H1 (cell line): ENCODE data around the gene PI4KA. TPM values are rescaled to one million over a fixed set of nuclear protein-coding genes. Genes with fewer than 3 reads are reported as not detected.
A peak's percentile ranks its signal among the peaks of the same experiment; 100 is the strongest.

Source experiments
- CTCF ChIA-PET: fragments of 300-600 bp; sonication (Branson Sonifier 250); formaldehyde crosslinking; loops from one replicate; lab custom pipeline; 2021; ENCODE audit not compliant: partially characterized antibody; lab: Charles Lee
- POLR2A ChIA-PET: fragments of 300-600 bp; sonication (Branson Sonifier 250); formaldehyde crosslinking; loops from one replicate; lab custom pipeline; 2021; ENCODE audit warnings: inconsistent platforms; ENCODE audit not compliant: partially characterized antibody; lab: Charles Lee
- DNase-seq, 2 experiments: peaks; one replicate each; pipeline versions ENCODE4 v3.0.0 to v3.0.0-alpha.2; 2010 to 2022; ENCODE audit warnings: low spot score in 2 of 2, low read depth in 1 of 2, mixed read lengths in 1 of 2
- FAIRE-seq: peaks from 2 replicates; lab custom pipeline; 2011; peaks lifted over from hg19 to GRCh38; lab: Jason Lieb, UNC
- H2AFZ ChIP-seq: 2 replicates; pipeline ENCODE4 v1.8.1; 2012; ENCODE audit warnings: low read length, inconsistent platforms
- H2AK5ac ChIP-seq: 2 replicates; pipeline ENCODE4 v1.6.1; 2013; ENCODE audit warnings: low read depth, low read length
- H2BK120ac ChIP-seq: replicated peaks from 2 replicates; pipeline ENCODE3; 2013; ENCODE audit warnings: low read depth, low read length, inconsistent platforms
- H2BK12ac ChIP-seq: 2 replicates; pipeline ENCODE4 v1.6.1; 2013; ENCODE audit warnings: low read depth, low read length
- H2BK15ac ChIP-seq: 2 replicates; pipeline ENCODE4 v1.6.1; 2013; ENCODE audit warnings: low read length
- H2BK20ac ChIP-seq: 2 replicates; pipeline ENCODE4 v1.6.1; 2013; ENCODE audit warnings: low read length
- H2BK5ac ChIP-seq: 2 replicates; pipeline ENCODE4 v1.6.1; 2013; ENCODE audit warnings: low read depth, low read length
- H3K14ac ChIP-seq: 2 replicates; pipeline ENCODE4 v1.6.1; 2013; ENCODE audit warnings: inconsistent platforms; ENCODE audit not compliant: insufficient read length
- H3K18ac ChIP-seq: 2 replicates; pipeline ENCODE4 v1.6.1; 2013; ENCODE audit warnings: low read length; ENCODE audit errors: extremely low read depth
- H3K23ac ChIP-seq: 2 replicates; pipeline ENCODE4 v1.6.1; 2013; ENCODE audit warnings: inconsistent platforms; ENCODE audit not compliant: insufficient read length
- H3K23me2 ChIP-seq: 2 replicates; pipeline ENCODE4 v1.6.1; 2013; ENCODE audit warnings: low read depth, low read length
- H3K27ac ChIP-seq: 2 replicates; pipeline ENCODE4 v1.6.1; 2011; ENCODE audit warnings: low read depth, low read length, inconsistent platforms
- H3K27me3 ChIP-seq, 4 experiments: replicated peaks in 1 of 4; 1 replicate in 1 of 4; 2 replicates in 3 of 4; pipeline versions ENCODE4 v1.6.1 to v1.8.1; 2011 to 2013; ENCODE audit warnings: low read length in 3 of 4, mild to moderate bottlenecking in 3 of 4, inconsistent platforms in 2 of 4, mixed read lengths in 2 of 4, moderate library complexity in 1 of 4; ENCODE audit not compliant: control insufficient read depth in 3 of 4, insufficient read depth in 3 of 4; ENCODE audit errors: extremely low read depth in 1 of 4
- H3K36me3 ChIP-seq, 4 experiments: 2 replicates each; pipeline versions ENCODE4 v1.6.1 to v1.8.1; 2011 to 2013; ENCODE audit warnings: mild to moderate bottlenecking in 4 of 4, low read length in 3 of 4, moderate library complexity in 2 of 4, control low read depth in 1 of 4, inconsistent platforms in 1 of 4; ENCODE audit not compliant: insufficient read depth in 4 of 4, control insufficient read depth in 2 of 4
- H3K4ac ChIP-seq: replicated peaks from 2 replicates; pipeline ENCODE3; 2013; ENCODE audit warnings: low read length, low read depth, mixed read lengths, inconsistent platforms; ENCODE audit not compliant: insufficient read length
- H3K4me1 ChIP-seq, 4 experiments: replicated peaks in 1 of 4; 1 replicate in 1 of 4; 2 replicates in 3 of 4; pipeline versions ENCODE4 v1.6.1 to v1.8.1; 2011 to 2013; ENCODE audit warnings: low read length in 3 of 4, inconsistent platforms in 2 of 4, mixed read lengths in 1 of 4; ENCODE audit not compliant: insufficient read depth in 4 of 4, control insufficient read depth in 3 of 4
- H3K4me2 ChIP-seq, 2 experiments: 2 replicates each; pipeline versions ENCODE4 v1.6.1 to v1.8.1; 2011 to 2013; ENCODE audit warnings: low read depth in 2 of 2, low read length in 2 of 2, control low read depth in 1 of 2, inconsistent platforms in 1 of 2, mild to moderate bottlenecking in 1 of 2; ENCODE audit not compliant: insufficient read depth in 1 of 2
- H3K4me3 ChIP-seq, 4 experiments: fragments of 200-600, 300-600 bp in 1 of 4; sonication (generic), shearing (Covaris generic), sonication (Bioruptor Twin) in 1 of 4; 2 replicates each; pipeline versions ENCODE4 v1.5.1 to v1.8.1; 2011 to 2016; ENCODE audit warnings: low read length in 4 of 4, low read depth in 3 of 4, control low read depth in 2 of 4, inconsistent platforms in 2 of 4, mild to moderate bottlenecking in 2 of 4, mixed read lengths in 1 of 4, moderate library complexity in 1 of 4; ENCODE audit not compliant: insufficient read depth in 2 of 4; ENCODE audit errors: extremely low read depth in 1 of 4
- H3K56ac ChIP-seq: replicated peaks from 2 replicates; pipeline ENCODE3; 2013; ENCODE audit warnings: low read depth, mild to moderate bottlenecking, mixed read lengths, low read length, inconsistent platforms; ENCODE audit not compliant: insufficient read length
- H3K79me1 ChIP-seq: 2 replicates; pipeline ENCODE4 v1.6.1; 2013; ENCODE audit warnings: low read depth, low read length, control low read depth
- H3K79me2 ChIP-seq, 2 experiments: 2 replicates each; pipeline versions ENCODE4 v1.6.1 to v1.8.1; 2012 to 2013; ENCODE audit warnings: low read length in 2 of 2, mild to moderate bottlenecking in 2 of 2, inconsistent platforms in 1 of 2; ENCODE audit not compliant: insufficient read depth in 2 of 2, control insufficient read depth in 1 of 2
- H3K9ac ChIP-seq, 4 experiments: replicated peaks in 1 of 4; 1 replicate in 1 of 4; 2 replicates in 3 of 4; pipeline versions ENCODE4 v1.6.1 to v1.8.1; 2011 to 2013; ENCODE audit warnings: low read depth in 3 of 4, low read length in 3 of 4, control low read depth in 2 of 4, mild to moderate bottlenecking in 2 of 4, moderate library complexity in 2 of 4, inconsistent platforms in 1 of 4; ENCODE audit errors: extremely low read depth in 1 of 4
- H3K9me3 ChIP-seq, 2 experiments: 2 replicates each; pipeline versions ENCODE4 v1.6.1 to v1.8.1; 2012 to 2013; ENCODE audit warnings: mild to moderate bottlenecking in 2 of 2, moderate library complexity in 2 of 2, control low read depth in 1 of 2, inconsistent platforms in 1 of 2, low read depth in 1 of 2, low read length in 1 of 2, mixed read lengths in 1 of 2; ENCODE audit not compliant: insufficient read depth in 2 of 2
- H4K20me1 ChIP-seq, 2 experiments: replicated peaks in 1 of 2; 2 replicates each; pipeline versions ENCODE3 to v1.8.1; 2011 to 2013; ENCODE audit warnings: inconsistent platforms in 2 of 2, low read length in 2 of 2, mild to moderate bottlenecking in 1 of 2; ENCODE audit not compliant: insufficient read depth in 2 of 2, control insufficient read depth in 1 of 2
- H4K5ac ChIP-seq: 2 replicates; pipeline ENCODE4 v1.6.1; 2013; ENCODE audit warnings: low read length, low read depth, mixed read lengths, inconsistent platforms; ENCODE audit not compliant: insufficient read length
- H4K8ac ChIP-seq: 2 replicates; pipeline ENCODE4 v1.8.0; 2013; ENCODE audit warnings: mild to moderate bottlenecking, moderate library complexity, low read length, inconsistent platforms; ENCODE audit not compliant: insufficient read depth; ENCODE audit errors: extremely low read depth
- H4K91ac ChIP-seq: replicated peaks from 2 replicates; pipeline ENCODE3; 2013; ENCODE audit warnings: low read length, mixed read lengths, inconsistent platforms; ENCODE audit not compliant: insufficient read length
- CTCF ChIP-seq, 3 experiments: IDR thresholded peaks; 1 replicate in 2 of 3; 2 replicates in 1 of 3; pipeline versions ENCODE4 v1.5.1 to v1.6.1; 2011; ENCODE audit warnings: low read length in 3 of 3, mild to moderate bottlenecking in 3 of 3, inconsistent platforms in 2 of 3, low read depth in 1 of 3, moderate library complexity in 1 of 3; ENCODE audit not compliant: insufficient read depth in 1 of 3; ENCODE audit errors: control extremely low read depth in 1 of 3
- RAD21 ChIP-seq, 2 experiments: IDR thresholded peaks in 1 of 2; conservative IDR thresholded peaks in 1 of 2; 2 replicates each; pipeline ENCODE4 v1.6.1; 2011; ENCODE audit warnings: low read depth in 2 of 2, low read length in 2 of 2, improper control_type of control experiment in 1 of 2, inconsistent platforms in 1 of 2, mild to moderate bottlenecking in 1 of 2, moderate library complexity in 1 of 2
- RBBP5 ChIP-seq: IDR thresholded peaks from 2 replicates; pipeline ENCODE4 v1.7.1; 2012; ENCODE audit warnings: low read depth, mild to moderate bottlenecking, inconsistent platforms, low read length, moderate library complexity, borderline replicate concordance
- WGBS, 2 experiments: shearing (Covaris generic) in 1 of 2; methylation state at CpG; one replicate each; pipeline versions ENCODE4 v1.1.6 to v1.1.7; 2013 to 2015; ENCODE audit warnings: low lambda C conversion rate in 2 of 2, mixed read lengths in 2 of 2, inconsistent platforms in 1 of 2, low coverage in 1 of 2, missing lambda C conversion rate in 1 of 2; ENCODE audit not compliant: insufficient replicate concordance in 2 of 2, insufficient coverage in 1 of 2, insufficient read length in 1 of 2; ENCODE audit errors: extremely low coverage in 1 of 2, missing lambda C conversion rate in 1 of 2; 5-methylcytosine and 5-hydroxymethylcytosine counted together
- polyA plus RNA-seq, 7 experiments: library from polyadenylated mRNA; depleted of rRNA in 3 of 7; stranded (reverse) in 5 of 7; unstranded in 2 of 7; fragments of >200 nt in 5 of 7; fragments of 200-250 nt in 2 of 7; gene quantifications; 1 replicate in 5 of 7; 2 replicates in 1 of 7; 4 replicates in 1 of 7; pipeline versions ENCODE4 v1.2.1 to v1.2.3, GENCODE V29; 2011 to 2013; ENCODE audit warnings: missing spikeins in 2 of 7, mixed read lengths in 2 of 7
- total RNA-seq: library from RNA; stranded (reverse); fragmentation: NEBNext Ultra II Directional; extraction: Animal tissue kit (Norgen Biotek cat#: 25700); gene quantifications from 2 replicates; pipeline ENCODE4 v1.2.1, GENCODE V29; 2021

The PI4KA gene
- total and polyA plus RNA-seq, 2 of the 8 experiments (the other 6 are each of a cell fraction or from before 2014, with no cell fraction given) = 22.5 to 37.7 TPM

DNA sequence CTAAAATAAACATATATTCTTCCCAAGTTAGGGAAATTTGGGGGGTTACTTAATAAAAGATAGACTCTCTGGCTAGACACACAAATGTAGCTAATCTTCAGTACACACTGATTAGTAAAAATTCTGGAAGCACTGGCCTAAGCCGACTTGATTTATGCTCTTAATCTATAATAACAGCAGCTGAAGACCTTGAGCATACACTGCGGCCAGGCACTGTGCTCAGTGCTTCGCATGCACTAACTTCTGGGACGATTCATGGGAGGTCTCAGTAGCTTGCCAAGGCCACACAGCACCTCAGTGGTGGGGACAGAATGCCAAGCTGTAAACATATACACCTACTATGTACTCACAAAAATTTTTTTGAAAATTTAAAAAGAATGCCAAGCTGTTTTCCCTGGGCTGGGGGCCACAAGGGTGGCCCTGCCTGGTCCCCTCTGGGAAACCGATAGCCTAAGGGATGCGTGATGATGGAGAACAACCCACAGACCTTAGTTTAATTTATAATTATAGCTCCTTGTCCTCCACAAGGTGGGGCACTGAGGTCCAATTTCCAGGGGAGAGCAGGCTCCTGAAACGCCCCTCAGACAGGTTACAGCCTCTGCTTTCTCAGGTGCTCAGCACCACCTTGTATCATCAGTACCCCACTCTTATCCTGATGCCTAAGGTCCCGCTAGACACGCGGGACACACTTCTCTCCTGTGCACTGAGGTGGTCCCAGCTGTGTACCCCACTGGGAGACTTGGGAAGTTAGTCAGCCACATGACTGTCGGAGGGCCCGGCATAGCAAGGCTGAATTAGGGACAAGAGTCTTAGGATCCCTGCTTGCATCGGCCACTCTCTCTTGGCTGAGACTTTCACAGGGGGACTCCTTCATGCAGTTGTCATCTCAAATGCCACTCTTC lies 64.6 kb downstream of the PI4KA start:
- Histone ChIP-seq H4K5ac (no peak overlapping the region), H3K9me3 (no peaks in the 10 kb centered on the region), H3K18ac (no peak overlapping the region), H3K79me1 (no peaks in the 10 kb centered on the region), H2BK15ac (no peak overlapping the region), H3K23me2 (no peaks in the 10 kb centered on the region), H3K23ac (no peak overlapping the region), H3K79me2 (no peaks in the 10 kb centered on the region), H3K14ac (no peak overlapping the region), H4K8ac (no peak overlapping the region), H3K4me1 (no peaks in the 10 kb centered on the region), H3K4me3 (no peak overlapping the region), H4K20me1 (no peaks in the 10 kb centered on the region), H3K9ac (no peak overlapping the region), H2AK5ac (no peak overlapping the region), H3K56ac (no peak overlapping the region), H2AFZ (no peak overlapping the region), H3K4ac (no peak overlapping the region), H3K36me3 (peaks cover 0 to 3% (median 1%) of the 10 kb centered on the region in 4 experiments; a peak in 3 of 8 replicates), H2BK5ac (no peak overlapping the region), H2BK120ac (no peak overlapping the region), H3K27me3 (no peaks in the 10 kb centered on the region), H3K27ac (no peak overlapping the region), H3K4me2 (no peak overlapping the region), H2BK12ac (no peak overlapping the region), H4K91ac (no peak overlapping the region), H2BK20ac (no peak overlapping the region)
- 74% methylated on average over 13 of the region's 13 CpGs; no CpG with 5 or more reads in 1 of the 2 experiments for WGBS, 2 experiments
- TF ChIP-seq CTCF (IDR thresholded peaks at IDR 0.05; ENCODE audit: control extremely low read depth in 1 of 3, insufficient read depth in 1 of 3, low read depth in 1 of 3, low read length in 3 of 3) (peak in 1 of 3 experiments; percentile 12; a peak in 2 of 4 replicates), RBBP5 (no peak), RAD21 (IDR thresholded peaks at IDR 0.05 in 1 of 2, conservative IDR thresholded peaks at IDR 0.05 in 1 of 2; ENCODE audit: low read depth in 2 of 2, low read length in 2 of 2) (peak; percentile 25 to 26; a peak in 3 of 4 replicates)
- no peak for FAIRE-seq
- ChIA-PET POLR2A (no interaction called here), CTCF (interaction anchor here (0.7 to 3.8 kb wide), 13 partner anchors 9 to 310 kb away, joined by 3 to 26 read pairs (median 4); no protein-coding TSS in a partner anchor)
- no peak for DNase-seq
